ENCODE data around the gene WFIKKN2. TPM values are rescaled to one million over a fixed set of nuclear protein-coding genes. Genes with fewer than 3 reads are reported as not detected.

Gene WFIKKN2
- total RNA-seq, 1 donor = under 0.01 TPM

- Histone ChIP-seq H3K79me2 (ENCODE audit: insufficient read depth, low read length) (no peaks in the 10 kb centered on the region), H3K9me3 (ENCODE audit: low read depth, low read length) (no peaks in the 10 kb centered on the region), H3K36me3 (ENCODE audit: insufficient read depth, low read length) (no peaks in the 10 kb centered on the region), H2AFZ (ENCODE audit: low read length) (no peak overlapping the region), H3K27ac (ENCODE audit: low read depth, low read length) (no peak overlapping the region), H3K4me3 (ENCODE audit: insufficient read depth, low read length) (no peak overlapping the region), H3K4me1 (ENCODE audit: insufficient read depth, low read length) (peaks cover 5% of the 10 kb centered on the region), H3K27me3 (ENCODE audit: insufficient read depth, low read length) (no peaks in the 10 kb centered on the region), H3K4me2 (ENCODE audit: insufficient read depth, low read length) (no peak overlapping the region), H4K20me1 (ENCODE audit: insufficient read depth, low read length) (no peaks in the 10 kb centered on the region)
- no peak for DNase-seq (ENCODE audit: insufficient read length, low spot score, missing footprints)
- no peak for TF ChIP-seq CTCF (IDR thresholded peaks at IDR 0.05; ENCODE audit: extremely low read depth, low read depth, low read length)
Measured at GRCh38 chr17:50831471-50831928, 3.9 kb upstream of the WFIKKN2 start.

DNA sequence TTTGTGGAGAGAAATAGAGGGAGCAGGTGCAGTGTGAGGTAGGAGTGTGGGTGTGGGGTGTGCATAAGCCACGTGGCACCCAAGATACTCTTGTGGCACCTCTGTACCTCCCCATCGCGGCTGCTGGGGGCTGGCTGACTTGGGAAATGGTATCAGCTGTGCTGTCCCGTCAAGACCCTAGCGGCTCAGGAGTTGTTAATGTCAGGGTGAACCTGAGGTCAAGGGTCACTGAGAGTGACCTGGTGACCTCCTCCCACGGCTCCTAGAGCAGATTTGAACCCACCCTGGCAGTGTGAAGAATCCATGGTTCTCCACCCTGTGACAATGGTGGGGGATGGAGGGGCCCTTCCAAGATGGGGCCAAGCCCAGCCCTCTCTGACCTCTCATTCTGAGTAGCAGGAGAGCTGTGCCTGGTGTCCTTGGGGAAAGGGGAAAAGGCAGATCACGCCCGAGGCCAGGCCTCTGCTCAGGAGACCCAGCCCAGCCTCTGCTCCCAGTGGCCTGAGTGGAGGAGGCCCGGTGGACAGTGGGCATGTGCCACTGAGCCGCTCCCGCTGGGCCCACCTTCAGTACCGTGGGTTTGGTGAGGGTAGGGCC lies 3.0 kb upstream of the WFIKKN2 start:
- no peaks in the 10 kb centered on the region for H3K36me3 ChIP-seq (ENCODE audit: insufficient read depth, low read length)
- H3K27me3 ChIP-seq (ENCODE audit: insufficient read depth, low read length) = no peaks in the 10 kb centered on the region
- H3K27ac ChIP-seq (ENCODE audit: low read depth, low read length) = no peak overlapping the region
- DNase-seq (ENCODE audit: insufficient read length, low spot score, missing footprints) = peak; percentile 82
- peaks cover 5% of the 10 kb centered on the region for H3K4me1 ChIP-seq (ENCODE audit: insufficient read depth, low read length)
- no peak overlapping the region for H3K4me2 ChIP-seq (ENCODE audit: insufficient read depth, low read length)
- H2AFZ ChIP-seq (ENCODE audit: low read length) = no peak overlapping the region
- TF ChIP-seq CTCF (IDR thresholded peaks at IDR 0.05; ENCODE audit: extremely low read depth, low read depth, low read length) = no peak
- H4K20me1 ChIP-seq (ENCODE audit: insufficient read depth, low read length) = no peaks in the 10 kb centered on the region
- H3K79me2 ChIP-seq (ENCODE audit: insufficient read depth, low read length) = no peaks in the 10 kb centered on the region
- H3K4me3 ChIP-seq (ENCODE audit: insufficient read depth, low read length) = no peak overlapping the region
- no peaks in the 10 kb centered on the region for H3K9me3 ChIP-seq (ENCODE audit: low read depth, low read length)

DNA sequence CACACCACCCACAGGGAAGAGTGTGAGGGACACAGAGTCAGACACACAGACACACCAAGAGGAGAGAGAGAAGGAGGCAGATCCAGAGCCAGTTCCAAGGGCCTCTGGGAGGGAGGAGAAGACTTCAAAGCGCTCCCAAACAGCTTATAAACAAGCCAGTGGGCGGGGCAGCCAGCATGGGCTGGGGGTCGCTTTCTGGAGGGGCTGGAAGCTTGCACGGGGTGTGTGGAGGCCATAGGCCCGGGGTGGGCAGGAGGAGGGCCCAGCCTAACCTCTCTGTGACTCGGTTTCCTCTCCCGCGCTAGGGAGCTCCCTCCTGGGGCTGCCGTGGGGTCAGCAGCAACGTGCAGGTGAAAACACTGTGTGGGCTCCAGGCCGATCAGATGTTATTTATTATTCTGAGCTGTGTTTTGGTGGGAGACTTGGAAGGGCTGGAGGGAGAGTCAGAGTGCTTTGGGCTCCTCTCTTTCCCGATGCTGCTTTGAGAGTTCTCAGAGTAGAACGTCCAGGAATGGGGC lies 2.5 kb upstream of the WFIKKN2 start:
- Histone ChIP-seq H3K9me3 (ENCODE audit: low read depth, low read length) (no peaks in the 10 kb centered on the region), H3K36me3 (ENCODE audit: insufficient read depth, low read length) (no peaks in the 10 kb centered on the region)
- no peak for TF ChIP-seq CTCF (IDR thresholded peaks at IDR 0.05; ENCODE audit: extremely low read depth, low read depth, low read length)

DNA sequence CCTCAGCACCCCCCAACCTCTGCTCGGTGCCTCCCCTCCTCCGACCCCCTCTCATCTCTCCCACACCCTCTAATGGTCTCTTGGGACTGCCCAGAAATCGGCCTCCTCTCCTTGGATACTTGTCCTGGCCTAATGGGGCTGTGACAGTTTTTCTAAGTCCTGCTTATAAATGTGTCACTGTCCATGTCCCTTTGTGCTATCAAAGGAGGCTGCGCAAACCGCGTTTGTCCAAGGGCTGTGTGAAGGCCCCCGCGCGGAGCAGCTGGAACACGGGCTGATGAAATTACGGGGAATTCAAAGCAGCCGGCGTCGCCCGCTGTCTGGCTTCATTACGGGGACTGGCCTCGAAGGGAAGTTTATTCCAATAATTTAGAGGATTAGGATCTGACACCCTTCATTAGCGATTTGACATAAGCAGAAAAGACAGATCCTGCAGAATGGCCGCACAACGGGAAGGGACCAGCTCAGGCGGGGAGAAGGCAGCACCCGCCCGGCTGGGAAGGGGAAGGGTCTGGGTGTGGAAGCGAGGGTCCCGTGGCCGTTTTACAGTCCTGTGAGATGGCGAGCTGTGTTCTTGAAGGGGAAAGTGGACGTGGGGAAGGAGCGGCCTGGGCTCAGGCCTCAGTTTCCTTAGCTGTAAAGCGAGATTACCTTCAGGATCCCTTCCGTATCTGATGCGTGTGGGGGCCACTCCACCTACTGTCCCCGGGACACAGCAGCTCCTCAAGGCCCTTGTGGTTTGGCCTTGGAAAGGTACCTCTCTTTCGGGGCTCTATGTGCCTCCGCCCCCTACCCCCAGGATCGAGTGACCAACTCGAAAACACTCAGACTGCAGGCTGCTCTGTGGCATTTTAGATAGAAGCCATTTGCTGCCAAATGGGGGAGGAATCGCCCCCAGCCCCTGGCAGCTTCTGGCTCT lies 1.6 kb upstream of the WFIKKN2 start:
- Histone ChIP-seq H3K27me3 (ENCODE audit: insufficient read depth, low read length) (no peaks in the 10 kb centered on the region), H3K4me3 (ENCODE audit: insufficient read depth, low read length) (no peak overlapping the region), H3K27ac (ENCODE audit: low read depth, low read length) (no peak overlapping the region), H3K4me1 (ENCODE audit: insufficient read depth, low read length) (peaks cover 5% of the 10 kb centered on the region), H3K79me2 (ENCODE audit: insufficient read depth, low read length) (no peaks in the 10 kb centered on the region), H3K9me3 (ENCODE audit: low read depth, low read length) (no peaks in the 10 kb centered on the region), H4K20me1 (ENCODE audit: insufficient read depth, low read length) (no peaks in the 10 kb centered on the region), H3K4me2 (ENCODE audit: insufficient read depth, low read length) (no peak overlapping the region), H3K36me3 (ENCODE audit: insufficient read depth, low read length) (no peaks in the 10 kb centered on the region), H2AFZ (ENCODE audit: low read length) (no peak overlapping the region)
- TF ChIP-seq CTCF (IDR thresholded peaks at IDR 0.05; ENCODE audit: extremely low read depth, low read depth, low read length) = no peak
- peak; percentile 69 for DNase-seq (ENCODE audit: insufficient read length, low spot score, missing footprints)

More for the DNA sequence above, 2.5 kb upstream of the WFIKKN2 start:
- Histone ChIP-seq H3K4me2 (ENCODE audit: insufficient read depth, low read length) (no peak overlapping the region), H3K4me3 (ENCODE audit: insufficient read depth, low read length) (no peak overlapping the region), H3K79me2 (ENCODE audit: insufficient read depth, low read length) (no peaks in the 10 kb centered on the region), H3K4me1 (ENCODE audit: insufficient read depth, low read length) (peaks cover 5% of the 10 kb centered on the region), H4K20me1 (ENCODE audit: insufficient read depth, low read length) (no peaks in the 10 kb centered on the region), H2AFZ (ENCODE audit: low read length) (no peak overlapping the region), H3K27ac (ENCODE audit: low read depth, low read length) (no peak overlapping the region), H3K27me3 (ENCODE audit: insufficient read depth, low read length) (no peaks in the 10 kb centered on the region)
- peak; percentile 75 for DNase-seq (ENCODE audit: insufficient read length, low spot score, missing footprints)

Measured in osteoblast (primary cell).